Mammary epithelial cell (primary cell): Measurements from ENCODE around the gene ARSG.

Experiments
- CTCF ChIP-seq, 2 donors: IDR thresholded peaks in 1 of 2; conservative IDR thresholded peaks in 1 of 2; 2 replicates each; pipeline ENCODE4 v1.5.1; 2011 to 2012; ENCODE audit warnings: inconsistent platforms in 2 of 2, low read length in 2 of 2, mild to moderate bottlenecking in 2 of 2, control low read depth in 1 of 2, low read depth in 1 of 2; ENCODE audit not compliant: insufficient read depth in 1 of 2; ENCODE audit errors: extremely low read depth in 1 of 2
- EZH2 ChIP-seq: IDR thresholded peaks from 2 replicates; pipeline ENCODE4 v1.6.1; 2012; ENCODE audit warnings: low read length, inconsistent platforms, borderline replicate concordance

GRCh38 chr17:68321556-68321954, 30.3 kb downstream of the ARSG start:
- no peak for TF ChIP-seq CTCF (conservative IDR thresholded peaks at IDR 0.05 in 1 of 2, IDR thresholded peaks at IDR 0.05 in 1 of 2; ENCODE audit: extremely low read depth in 1 of 2, insufficient read depth in 1 of 2, low read depth in 1 of 2, low read length in 2 of 2)
- no peak for TF ChIP-seq EZH2
